GM18519 (cell line): ENCODE data around the gene GSTM1.
"Not testable (repeated sequence)": the region's sequence is repeated elsewhere in the genome, so short reads cannot be mapped to it uniquely, and the experiment has no call there.

Experiments used
- ATAC-seq: cut with Tn5 transposase; IDR thresholded peaks from one replicate; pipeline ENCODE4 v1.9.1; 2021; ENCODE audit warnings: mild to moderate bottlenecking, moderate library complexity; ENCODE audit not compliant: unreplicated experiment, low FRiP score

GSTM1 gene

DNA sequence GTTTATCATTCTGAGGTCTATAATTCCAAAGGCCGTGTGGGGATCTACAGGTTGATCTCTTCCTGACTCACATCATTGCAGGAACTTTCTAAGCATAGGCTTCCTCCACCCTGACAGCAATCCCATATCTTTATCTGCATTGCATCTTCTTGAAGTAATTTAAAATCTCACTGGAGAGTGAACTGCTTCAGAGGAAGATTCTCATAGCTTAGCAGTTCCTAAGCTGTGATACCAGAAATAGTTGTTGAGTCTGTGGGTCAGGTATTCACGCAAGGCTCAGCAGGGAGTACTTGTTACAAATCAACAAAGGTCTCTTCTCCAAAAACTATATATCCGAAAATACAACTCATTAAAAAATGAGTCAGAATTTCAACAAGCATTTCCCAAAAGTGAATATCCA lies 7.5 kb downstream of the GSTM1 start:
- ATAC-seq = not testable (repeated sequence)

DNA sequence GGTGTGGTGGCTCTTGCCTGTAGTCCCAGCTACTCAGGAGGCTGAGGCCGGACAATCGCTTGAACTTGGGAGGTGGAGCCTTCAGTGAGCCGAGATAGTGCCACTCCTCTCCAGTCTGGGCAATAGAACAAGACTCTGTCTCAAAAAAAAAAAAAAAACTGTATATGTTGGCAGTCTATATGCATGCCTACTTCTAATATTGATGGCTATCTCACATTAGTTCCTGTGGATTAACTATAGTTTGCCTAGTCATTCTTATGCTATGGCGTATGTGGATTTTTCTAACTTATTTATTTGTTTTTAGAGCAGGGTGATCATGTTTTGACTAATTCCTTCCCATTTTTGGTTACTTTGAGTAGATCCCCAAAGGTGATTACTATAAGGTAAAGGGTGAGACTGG lies 9.4 kb downstream of the GSTM1 start:
- no peak for ATAC-seq

DNA sequence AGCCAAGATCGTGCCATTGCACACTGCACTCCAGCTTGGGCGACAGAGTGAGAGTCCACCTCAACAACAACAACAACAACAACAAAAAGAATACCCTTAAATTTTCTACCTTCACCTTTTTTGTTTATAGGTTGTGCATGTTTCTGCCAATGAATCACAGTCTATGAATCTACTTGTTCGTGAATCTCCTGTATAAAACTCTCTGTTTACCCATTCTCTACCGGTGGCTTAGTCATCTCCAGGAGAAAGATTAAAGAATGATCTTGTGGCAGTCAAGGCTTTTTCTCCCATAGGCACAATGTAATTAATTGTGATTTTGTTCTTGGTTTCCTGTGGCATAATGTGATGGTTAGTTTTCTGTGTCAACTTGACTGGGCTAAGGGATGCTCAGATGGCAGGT lies 10.2 kb downstream of the GSTM1 start:
- not testable (repeated sequence) for ATAC-seq

DNA sequence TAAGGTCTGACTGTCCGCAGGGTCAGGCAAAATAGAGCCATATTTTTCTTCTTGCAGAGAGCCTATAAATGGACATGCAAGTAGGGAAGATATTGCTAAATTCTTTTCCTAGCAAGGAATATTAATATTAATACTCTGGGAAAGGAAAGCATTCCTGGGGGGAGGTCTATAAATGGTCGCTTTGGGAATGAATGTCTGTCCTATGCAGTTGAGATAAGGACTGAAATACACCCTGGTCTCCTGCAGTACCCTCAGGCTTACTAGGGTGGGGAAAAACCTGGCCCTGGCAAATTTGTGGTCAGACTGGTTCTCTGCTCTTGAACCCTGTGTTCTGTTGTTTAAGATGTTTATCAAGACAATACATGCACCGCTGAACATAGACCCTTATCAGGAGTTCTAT lies 15.3 kb downstream of the GSTM1 start:
- ATAC-seq = not testable (repeated sequence)

DNA sequence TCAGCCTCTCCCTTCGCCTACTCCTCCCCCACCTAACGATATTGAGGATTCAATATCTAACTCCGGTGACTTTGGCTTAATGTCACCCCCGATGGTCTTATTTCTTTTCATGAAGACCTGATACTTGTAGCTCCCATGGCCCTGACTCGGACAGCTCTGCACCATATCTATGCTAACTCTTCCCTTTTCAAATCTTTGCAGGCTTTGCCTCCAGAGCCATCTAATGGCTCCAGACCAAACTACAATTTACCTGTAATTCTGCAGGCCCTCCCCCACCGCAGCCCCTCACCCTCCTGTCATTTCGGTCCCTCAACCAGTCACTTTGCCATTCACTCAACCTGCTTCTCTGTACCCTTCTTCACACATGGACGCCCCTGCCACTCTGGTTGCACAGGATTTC lies 16.6 kb downstream of the GSTM1 start:
- no peak for ATAC-seq

DNA sequence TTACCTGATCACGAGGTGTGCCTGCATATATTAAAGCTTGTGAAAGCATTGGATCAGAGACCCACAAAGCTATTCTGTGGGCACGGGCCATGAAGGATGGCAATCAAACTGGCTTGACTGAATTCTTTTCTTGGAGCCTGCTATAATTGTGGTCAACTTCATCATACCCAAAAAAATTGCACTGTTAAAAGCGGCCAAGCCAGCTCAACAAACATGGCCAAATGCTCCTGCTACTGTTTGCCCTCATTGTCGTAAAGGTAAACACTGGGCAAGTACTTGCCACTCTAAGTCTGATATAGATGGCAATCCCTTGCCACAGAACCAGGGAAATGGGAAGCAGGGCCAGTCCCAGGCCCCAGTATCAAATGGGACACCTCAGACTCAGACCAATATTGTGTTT lies 17.8 kb downstream of the GSTM1 start:
- ATAC-seq = no peak

DNA sequence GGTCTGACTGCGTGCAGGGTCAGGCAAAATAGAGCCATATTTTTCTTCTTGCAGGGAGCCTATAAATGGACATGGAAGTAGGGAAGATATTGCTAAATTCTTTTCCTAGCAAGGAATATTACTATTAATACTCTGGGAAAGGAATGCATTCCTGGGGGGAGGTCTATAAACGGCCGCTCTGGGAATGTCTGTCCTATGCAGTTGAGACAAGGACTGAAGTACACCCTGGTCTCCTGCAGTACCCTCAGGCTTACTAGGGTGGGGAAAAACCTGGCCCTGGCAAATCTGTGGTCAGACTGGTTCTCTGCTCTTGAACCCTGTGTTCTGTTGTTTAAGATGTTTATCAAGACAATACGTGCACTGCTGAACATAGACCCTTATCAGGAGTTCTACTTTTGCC lies 21.3 kb downstream of the GSTM1 start:
- ATAC-seq = not testable (repeated sequence)

DNA sequence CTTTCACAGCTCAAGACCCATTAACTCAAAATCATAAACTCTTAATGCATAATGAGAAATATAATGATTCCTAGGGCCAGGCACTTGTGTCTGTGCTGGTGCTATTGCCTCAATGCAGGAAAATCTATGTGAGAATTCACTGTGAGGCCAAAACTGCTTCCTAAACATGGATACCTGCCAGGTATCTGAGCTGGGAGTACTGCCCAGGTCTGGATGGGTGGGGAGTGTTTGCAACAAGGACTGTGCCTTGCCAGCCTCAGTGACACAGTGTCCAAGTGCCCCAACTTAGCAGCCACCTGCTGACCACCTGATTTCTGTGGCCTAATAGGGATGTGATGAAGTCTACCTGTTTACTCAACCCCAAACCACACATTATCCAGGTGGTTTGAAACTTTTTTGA lies 22.2 kb downstream of the GSTM1 start:
- ATAC-seq = not testable (repeated sequence)

DNA sequence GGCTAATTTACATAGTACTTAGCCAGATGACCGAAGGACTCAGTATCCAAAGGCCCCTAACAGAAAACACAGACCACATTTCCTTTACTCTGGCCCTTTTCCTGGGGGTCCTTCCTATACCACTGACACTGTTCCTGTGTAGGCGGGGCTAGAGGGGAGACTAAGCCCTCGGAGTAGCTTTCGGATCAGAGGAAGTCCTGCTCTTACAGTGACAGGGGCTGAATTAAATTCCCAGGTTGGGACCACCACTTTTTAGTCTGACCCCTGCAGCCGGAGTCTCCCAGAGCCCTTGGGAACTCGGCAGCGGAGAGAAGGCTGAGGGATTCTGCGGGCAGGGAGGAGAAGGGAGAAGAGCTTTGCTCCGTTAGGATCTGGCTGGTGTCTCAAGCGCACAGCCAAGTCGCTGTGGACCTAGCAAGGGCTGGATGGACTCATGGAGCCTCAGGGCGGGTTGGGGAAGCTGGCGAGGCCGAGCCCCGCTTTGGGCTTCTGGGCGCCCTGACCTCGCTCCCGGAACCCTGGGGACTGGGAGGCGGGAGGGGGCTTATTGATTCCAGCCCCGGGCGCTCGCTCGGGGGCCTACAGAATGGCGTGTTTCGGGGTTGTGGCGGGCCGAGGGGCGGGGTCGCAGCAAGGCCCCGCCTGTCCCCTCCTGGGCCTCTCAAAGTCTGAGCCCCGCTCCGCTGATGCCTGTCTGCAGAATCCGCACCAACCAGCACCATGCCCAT lies 24.1 kb downstream of the GSTM1 start, which contains the start of gene GSTM5:
GSTM5 (plus strand) TSS at position 659 of the 728 bp plus-strand sequence; CDS start at position 721, 62 bp downstream.
- not testable (repeated sequence) for ATAC-seq

DNA sequence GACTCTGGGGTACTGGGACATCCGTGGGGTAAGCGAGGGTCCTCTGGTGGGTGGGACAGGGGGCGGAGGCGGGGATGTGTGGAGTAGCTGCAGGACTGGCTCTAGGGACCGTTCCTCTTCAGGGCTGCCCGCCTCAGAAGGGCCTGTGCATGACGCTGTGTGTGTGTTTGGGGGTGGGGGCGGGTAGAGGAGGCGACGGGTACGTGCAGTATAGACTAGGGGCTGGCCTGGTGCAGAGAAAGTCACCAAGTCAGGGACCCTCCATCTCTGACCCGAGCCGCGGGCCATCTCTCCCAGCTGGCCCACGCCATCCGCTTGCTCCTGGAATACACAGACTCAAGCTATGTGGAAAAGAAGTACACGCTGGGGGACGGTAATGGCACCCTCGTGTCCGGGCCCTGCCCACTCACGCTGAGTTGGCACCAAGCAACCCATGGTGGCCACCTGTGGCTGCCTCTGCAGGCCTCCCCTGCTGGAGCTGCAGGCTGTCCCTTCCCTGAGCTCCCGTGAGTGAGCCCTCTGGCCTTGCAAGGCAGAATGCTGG lies 24.8 kb downstream of the GSTM1 start:
- ATAC-seq = no peak

DNA sequence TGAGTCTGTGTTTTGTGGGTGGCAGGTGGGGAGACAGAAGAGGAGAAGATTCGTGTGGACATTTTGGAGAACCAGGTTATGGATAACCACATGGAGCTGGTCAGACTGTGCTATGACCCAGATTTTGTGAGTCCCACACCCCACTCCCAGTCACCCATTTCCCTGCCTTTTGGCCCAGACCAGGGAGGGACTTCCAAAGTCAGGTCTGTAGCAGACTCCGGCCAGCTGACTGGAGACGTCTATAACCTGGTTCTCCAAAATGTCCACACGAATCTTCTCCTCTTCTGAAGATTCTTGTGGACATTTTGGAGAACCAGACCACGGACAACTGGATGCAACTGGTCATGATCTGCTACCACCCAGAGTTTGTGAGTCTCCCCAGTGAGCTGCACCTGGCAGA lies 26.0 kb downstream of the GSTM1 start:
- no peak for ATAC-seq

DNA sequence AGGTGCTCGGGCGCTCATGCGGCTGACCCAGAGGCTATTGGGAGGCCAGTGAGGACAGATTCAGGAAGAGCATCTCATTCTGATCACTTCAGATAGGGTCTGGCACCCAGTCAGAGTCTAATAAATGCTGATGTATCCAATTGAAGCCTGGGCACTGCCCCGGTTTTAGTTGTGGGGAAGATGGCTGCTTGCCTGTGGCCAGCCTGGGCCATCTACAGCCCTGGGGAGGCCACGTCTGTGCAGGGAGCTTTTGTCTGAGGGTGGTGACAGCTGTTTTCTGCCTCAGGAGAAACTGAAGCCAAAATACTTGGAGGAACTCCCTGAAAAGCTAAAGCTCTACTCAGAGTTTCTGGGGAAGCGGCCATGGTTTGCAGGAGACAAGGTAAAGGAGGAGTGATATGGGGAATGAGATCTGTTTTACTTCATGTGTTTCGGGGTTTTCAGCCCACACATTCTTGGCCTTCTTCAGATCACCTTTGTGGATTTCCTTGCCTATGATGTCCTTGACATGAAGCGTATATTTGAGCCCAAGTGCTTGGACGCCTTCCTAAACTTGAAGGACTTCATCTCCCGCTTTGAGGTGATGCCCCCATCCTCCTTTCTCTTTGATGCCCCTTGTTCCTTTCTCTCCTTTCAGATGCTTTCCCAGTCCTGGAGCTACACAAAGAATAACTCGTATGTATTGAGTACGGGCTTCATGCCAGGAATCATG lies 27.2 kb downstream of the GSTM1 start:
- ATAC-seq = no peak

DNA sequence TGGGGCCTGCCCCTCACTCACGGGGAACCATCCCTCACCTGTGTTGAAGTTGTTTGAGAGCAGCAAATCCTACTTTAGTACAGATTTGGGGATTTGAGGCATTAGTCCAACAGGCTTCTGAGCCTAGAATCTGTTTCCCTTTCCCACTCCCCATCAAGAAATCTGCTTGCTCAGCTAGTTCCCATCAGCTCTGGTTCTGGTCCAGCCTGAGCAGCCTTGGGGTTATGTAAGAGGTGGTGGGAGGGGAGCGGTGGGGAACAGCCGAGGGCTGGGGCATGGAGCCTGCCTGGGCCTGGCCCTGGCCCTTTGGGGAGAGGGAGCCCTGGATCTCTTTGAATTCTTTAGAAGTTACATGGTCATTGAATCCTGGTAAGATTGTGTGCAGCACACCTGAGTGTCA lies 28.5 kb downstream of the GSTM1 start:
- no peak for ATAC-seq

DNA sequence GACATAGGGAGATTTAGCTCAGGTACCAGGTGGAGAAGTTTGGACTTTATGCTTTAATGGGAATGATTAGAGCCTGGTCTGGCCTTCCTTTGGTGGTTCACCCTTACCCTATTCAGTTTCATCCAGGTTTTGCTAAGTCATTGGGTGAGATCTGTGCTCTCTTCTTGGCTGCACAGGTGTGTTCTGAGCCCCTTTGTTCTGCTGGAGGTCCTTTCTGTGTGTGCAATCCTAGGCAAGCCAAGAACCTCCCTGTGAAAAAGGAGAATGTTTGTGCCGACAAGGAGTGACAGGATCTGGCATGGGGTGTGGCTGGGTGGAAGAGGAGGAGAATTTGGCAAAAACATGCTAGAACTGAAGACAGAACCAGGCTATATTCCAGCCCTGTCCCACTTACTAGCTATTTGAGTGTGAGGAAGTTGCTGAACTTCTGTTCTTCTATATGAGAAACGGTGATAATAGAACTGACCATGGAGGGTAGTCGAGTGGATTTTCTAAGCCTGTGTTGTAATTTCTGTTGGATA lies 29.0 kb downstream of the GSTM1 start:
- ATAC-seq = no peak

DNA sequence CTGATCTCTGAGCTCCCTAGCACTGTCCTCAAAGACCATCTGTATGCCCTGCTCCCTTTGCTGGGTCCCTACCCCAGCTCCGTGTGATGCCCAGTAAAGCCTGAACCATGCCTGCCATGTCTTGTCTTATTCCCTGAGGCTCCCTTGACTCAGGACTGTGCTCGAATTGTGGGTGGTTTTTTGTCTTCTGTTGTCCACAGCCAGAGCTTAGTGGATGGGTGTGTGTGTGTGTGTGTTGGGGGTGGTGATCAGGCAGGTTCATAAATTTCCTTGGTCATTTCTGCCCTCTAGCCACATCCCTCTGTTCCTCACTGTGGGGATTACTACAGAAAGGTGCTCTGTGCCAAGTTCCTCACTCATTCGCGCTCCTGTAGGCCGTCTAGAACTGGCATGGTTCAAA lies 30.1 kb downstream of the GSTM1 start:
- ATAC-seq = no peak

DNA sequence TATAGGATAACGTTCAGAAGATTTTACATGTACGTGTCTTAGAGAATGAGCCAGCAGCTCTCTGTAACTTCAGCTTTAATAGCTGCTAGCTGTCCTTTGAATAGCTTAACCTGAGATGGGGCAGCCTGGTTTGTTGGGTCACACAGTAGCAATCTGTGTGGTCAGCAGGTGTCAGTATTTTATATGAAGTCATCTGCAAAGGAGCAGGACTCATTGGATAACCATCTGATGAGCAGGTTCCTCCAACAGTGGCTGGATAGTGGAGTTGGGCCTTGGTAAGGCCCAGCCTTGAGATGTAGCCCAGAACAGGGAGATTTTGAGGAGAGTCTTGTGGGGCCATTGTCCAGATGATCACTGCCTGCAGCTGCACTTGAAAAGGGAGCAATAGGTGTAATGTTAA lies 30.9 kb downstream of the GSTM1 start:
- ATAC-seq = no peak

DNA sequence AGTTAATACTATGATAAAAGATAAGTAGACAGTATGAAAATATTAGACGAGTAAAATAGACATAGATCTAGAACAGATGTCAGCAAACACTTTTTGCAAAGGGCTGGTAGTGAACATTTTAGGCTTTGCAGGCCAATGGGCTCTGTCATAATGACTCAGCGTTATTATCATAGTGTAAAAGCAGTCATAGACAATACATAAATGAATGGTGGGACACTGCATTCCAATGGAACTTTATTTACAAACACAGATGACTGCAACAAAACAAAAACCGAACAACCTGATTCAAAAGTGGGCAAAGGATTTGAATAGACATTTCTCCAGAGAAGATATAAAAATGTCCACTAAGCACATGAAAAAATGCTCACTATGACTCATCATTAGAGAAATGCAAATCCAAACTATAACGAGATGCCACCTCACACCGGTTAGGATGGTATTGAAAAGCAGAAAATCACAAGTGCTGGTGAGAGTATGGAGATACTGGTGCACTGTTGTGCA lies 31.8 kb downstream of the GSTM1 start:
- ATAC-seq = no peak

DNA sequence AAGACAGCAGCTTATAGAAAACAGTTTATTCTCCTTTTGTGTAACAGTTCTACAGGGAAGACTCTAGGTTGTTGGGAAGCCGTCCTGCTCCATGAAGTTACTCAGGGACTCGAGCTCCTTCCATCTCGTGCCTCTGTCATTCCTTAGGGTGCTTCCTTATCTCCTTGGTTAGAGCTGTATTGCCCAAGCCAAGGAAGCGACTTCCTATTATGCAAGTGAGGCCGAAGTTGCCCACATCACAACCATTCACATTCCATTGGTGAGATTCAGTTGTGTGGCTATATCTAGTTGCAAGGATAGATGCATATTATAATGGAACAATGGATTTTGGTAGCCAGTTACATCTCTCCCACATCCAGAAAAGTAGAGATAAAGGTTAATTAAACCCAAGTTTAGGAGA lies 33.4 kb downstream of the GSTM1 start:
- no peak for ATAC-seq

DNA sequence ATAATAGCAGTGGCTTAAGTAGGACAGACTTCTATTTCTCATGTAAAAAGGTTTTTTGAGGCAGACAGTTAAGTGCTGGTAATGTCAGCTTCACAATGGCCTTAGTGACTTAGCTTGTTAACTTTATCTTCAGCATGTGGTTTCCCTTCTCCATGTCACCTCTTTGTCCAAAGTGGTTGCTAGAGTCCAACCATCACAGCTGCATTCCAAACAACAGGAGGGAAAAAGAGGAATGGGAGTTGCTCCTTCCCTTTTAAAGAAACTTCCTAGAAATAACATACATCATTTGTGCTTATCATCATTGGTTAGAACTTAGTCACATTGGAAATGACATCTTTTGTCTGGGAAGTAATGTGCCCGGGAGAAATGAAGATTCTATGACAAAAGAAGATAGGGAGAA lies 34.4 kb downstream of the GSTM1 start:
- ATAC-seq = no peak

DNA sequence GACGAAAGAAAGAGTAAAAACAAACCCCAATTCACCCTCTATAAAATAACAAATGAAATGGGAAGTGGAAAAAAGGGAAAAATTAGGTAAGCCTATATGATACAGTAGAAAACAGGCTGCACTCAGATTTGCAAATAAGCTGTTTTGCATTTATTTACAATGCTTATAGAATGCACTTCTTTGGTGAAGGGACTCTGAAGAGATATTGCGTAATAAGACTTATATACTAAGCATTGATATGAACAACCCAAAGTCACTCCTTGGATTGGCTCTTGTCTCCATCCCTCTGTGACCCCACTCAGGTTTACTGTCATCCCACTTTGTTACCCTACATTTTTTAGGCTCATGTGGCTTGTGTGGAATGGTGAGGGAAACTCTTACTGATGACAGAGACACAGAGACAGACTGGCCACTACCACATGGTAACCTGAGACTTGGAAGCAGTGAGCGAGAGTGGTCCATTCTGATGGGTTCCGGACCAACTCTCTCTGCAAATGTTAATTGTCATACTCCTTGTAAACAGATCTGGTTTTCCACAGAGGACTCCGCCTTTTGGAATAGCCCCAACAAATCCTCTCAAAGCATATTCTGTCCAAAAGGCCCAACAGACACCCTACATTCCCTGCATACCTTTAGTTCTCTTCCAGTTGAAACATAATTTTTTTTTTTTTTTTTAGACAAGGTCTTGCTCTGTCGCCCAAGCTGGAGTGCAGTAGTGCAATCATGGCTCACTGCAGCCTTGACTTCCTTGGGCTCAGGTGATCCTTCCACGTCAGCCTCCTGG lies 35.5 kb downstream of the GSTM1 start:
- ATAC-seq = no peak

DNA sequence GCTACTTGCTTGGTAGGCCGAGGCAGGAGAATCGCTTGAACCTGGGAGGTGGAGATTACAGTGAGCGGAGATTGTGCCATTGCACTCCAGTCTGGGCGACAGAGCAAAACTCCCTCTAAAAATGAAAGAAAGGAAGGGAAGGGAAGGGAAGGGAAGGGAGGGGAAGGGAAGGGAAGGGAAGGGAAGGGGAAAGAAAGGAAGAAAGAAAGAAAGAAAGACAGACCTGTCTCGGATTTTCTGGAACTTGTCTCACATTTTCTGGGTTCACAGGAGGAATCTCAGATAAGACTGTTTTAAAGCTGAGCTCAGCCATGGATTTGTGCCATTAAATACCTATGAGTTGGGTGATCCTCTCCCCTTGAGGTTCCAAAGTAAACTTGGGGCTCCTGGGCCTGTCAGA lies 37.3 kb downstream of the GSTM1 start:
- no peak for ATAC-seq
